CD4-positive, alpha-beta T cell treated with Interleukin-4 for 4 hours (primary cell): ENCODE measurements around the gene LAMA5.
"Not testable (repeated sequence)": the region's sequence is repeated elsewhere in the genome, so short reads cannot be mapped to it uniquely, and the experiment has no call there.

Experiments used
- DNase-seq: peaks from one replicate; pipeline ENCODE4 v3.0.0-alpha.2; 2020

The LAMA5 gene

DNA sequence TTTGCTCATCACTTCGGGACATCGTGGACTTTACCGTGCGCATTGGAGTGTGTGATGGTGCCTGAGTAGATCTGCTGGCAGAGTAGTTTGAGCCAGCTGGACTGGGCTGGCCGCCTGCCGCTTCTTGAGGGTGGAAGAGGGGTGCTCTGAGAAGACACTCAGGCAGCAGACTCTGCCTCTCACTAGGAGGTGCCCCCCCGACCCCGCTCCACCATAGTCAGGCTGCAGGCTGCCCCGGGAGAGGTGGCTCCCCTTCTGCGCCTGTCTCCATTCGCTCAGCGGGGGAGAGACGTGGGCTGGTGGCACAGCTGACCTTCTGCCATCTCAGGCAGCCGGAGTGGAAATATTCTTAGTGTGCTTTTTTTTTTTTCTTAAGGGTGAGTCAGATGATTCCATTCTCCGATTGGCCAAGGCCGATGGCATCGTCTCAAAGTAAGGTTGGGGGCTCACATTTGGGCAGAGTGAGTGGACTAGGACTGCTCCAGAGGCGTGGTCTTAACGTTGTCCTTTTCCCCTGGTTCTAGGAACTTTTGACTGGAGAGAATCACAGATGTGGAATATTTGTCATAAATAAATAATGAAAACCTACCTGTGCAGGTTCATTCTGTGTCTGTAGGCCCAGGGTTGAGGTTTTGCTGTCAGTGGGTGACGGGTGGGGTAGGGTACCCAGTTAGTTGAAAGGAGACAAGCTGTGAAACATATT, 21.0 kb upstream of the LAMA5 start:
- no peak for DNase-seq

DNA sequence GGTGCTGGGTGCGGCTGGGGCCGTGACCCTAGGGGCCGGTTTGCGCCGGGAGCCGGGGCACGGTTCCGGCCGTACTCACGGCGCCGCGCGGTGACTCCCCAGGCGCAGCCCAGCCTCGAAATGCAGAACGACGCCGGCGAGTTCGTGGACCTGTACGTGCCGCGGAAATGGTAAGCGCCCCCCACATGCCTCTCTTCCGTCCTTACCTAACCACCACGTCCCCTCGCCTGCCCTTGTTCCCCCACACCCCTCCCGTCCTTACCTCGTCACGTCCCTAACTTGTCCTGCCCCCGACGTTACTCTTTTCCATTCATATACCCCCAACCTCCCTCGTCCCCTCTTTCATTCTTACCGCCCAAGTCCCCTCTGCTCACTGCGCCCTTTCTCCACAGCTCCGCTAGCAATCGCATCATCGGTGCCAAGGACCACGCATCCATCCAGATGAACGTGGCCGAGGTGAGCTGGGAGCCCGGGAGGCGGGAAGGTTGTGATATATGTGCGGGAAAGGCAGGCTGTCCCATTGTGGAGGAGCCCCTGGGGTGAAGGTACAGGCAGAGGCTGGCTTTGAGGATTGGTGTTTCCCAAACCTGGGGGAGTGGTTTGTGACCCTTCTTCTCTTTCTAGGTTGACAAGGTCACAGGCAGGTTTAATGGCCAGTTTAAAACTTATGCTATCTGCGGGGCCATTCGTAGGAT, 20.3 kb upstream of the LAMA5 start:
- no peak for DNase-seq

DNA sequence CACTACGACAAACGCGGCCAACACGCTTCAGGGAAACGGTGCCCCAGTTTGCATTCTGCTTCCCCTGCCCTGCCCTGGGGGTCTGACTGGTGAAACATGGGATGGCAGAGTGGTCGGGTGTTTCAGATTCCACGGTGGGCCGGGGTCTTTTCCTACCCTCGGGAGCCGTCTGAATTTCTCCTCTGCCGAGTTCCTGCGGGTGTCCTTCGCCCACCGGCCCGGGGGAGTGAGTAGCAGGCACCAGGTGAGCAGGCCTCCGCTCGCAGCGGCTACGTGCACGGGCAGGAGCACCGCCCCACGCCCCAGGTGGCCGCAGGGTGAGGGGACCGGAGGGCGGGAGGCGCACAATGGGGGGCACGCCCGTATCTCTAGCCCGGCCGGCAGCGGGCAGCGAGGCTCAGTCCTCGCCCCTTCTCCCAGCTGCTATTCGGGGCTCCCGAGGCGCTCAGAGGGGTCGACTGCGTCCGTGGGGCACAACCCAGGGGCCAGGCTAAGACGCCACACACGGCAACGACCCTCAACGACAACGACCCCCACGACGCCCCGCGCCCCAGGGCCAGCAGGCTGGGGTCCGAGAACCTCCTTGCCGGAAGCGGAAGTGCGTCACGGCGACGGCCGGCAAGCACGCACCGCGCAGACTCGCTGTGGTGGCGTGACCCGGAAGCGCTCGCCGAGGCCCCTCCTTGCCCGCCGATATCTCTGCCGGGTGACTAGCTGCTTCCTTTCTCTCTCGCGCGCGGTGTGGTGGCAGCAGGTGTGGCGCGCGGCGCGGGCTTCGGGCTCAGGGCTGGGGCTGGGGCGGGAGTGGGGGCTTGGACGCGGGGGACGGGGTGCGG, 19.5 kb upstream of the LAMA5 start, which contains the start of gene RPS21:
Gene RPS21 (plus strand): TSS at position 721 of the 836 bp plus-strand sequence. CDS start 236 bp downstream, outside the sequence.
- peak; percentile 91 for DNase-seq

DNA sequence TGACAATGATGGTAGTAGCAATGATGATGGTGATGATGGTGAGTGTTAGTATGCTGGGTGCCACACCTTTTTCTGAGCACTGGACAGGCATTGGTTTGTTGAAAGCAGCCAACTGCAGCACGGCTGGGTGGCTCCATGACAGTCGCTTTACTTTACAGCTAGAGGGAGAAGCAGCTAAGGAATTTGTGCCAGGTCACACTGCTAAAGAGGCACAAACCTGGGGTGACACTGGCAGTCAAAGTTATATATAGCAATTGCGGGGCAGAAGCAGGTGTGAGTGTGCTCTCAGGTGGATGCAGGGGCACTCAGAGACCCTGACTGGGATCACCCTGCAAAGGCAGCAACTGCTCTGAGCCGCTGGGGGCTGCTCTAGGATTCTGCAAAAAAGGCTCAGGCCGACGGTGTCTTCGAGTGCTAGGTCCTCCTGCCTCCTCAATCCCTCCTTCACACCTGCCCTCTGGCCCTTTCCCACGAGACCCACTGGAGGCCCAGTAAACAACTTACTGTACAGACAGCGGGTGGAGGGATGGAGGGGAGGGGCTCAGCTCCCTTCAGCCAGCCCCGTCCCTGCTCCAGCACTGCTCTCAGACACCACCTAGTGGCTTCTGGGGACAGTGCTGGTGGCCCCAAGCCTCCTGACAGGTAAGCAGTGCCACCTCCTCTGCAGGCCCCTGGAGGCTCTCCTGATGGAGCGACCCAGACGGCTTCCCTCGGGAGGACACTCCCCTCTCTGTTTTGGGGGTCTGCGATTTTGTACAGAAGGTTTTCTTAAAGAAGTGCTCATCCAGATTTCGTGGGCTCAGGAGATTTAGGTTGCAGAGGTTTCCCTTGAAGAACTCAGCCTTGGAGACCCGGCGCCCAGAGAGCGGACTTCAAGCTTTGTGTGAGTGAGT, 15.4 kb upstream of the LAMA5 start:
- peak; percentile 73 for DNase-seq

DNA sequence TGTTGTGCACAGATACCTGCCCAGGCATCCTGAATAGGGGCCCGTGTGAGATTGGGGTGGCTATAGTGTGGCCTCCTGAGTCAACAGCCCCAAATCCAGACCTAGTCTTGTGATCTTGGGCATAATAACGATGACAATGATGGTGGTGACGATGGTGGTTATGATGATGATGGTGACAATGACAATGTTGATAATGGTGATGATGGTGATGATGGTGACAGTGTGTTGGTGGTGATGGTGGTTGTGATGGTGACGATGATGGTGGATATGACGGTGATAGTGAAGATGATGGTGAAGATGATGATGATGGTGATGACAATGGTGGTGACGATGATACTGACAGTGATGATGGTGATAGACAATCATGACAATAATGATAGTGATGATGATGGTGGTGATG, 14.7 kb upstream of the LAMA5 start:
- DNase-seq = no peak

DNA sequence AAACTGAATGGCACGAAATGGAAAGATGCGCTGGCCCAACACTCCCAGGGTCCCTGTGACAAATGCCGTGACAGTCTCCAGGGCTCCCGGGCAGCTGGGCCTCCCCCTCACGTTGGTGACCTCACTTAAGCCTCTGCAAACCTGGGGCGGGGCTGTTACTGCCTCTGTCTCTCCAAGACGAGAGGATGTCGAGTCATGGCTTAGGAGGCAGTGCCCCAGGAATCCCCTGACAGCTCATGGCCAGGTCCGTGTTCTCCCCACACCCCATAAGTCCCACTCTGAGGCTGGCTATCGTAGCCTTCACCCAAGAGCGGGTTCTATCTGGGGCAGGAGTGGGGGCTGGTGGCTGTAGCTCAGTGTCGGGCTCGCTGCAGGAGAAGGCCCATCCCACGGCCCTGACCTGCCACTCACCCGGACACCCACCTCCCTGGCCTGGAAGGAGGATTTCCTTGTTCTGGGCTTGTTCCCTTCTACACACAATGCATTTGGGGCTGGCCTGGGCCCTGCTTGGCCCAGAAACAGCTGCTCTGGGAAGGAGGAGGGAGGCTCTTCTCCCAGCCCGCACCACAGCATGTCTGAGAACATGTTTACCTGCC, 14.2 kb upstream of the LAMA5 start:
- DNase-seq = no peak

DNA sequence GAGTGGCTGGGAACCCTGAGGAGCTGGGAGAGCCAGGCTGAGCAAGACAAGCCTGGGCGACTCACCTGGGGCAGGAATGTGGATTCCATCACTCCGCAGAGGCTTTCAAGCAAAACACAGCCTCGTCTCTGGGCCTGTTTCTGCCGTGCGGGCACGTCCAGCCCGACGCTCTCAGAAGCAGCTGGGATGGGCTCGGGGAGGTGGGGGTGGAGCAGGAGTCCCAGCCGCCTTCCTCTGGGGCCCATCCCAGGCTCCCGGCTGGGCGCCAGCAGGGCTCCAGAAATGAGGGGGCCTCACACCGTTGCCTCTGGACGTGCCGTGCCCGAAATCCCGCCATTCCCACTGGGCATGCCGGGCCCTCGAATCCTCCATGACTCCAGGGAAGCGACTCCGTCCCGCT, 11.1 kb upstream of the LAMA5 start:
- no peak for DNase-seq

DNA sequence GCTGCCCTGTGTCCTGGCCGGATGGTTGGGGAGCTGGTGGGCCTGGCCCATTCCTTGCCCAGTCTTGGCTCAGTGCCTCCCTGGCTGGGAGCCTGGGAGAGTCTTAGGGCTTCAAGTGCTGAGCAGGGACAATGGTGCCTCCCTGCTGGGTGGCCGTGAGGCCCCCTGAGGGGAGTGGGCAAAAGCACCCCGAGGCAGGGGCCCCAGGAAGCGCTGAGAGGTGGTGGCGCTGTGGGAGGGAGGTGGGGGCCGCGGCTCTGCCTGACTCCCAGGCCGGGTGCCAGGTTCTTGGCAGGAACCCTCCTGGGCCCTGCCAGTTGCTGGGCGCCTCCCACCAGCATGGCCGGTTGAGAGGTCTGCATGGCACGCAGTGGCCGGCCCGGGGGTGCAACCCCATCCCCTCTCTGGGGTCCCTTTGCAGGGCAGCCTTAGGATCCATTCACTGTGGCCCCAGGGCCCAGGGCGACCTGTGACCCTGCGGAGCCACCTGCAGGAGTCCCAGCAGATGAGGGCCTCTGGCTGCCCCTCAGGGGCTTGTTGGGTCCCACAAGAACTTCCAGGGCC, 10.6 kb upstream of the LAMA5 start:
- no peak for DNase-seq

DNA sequence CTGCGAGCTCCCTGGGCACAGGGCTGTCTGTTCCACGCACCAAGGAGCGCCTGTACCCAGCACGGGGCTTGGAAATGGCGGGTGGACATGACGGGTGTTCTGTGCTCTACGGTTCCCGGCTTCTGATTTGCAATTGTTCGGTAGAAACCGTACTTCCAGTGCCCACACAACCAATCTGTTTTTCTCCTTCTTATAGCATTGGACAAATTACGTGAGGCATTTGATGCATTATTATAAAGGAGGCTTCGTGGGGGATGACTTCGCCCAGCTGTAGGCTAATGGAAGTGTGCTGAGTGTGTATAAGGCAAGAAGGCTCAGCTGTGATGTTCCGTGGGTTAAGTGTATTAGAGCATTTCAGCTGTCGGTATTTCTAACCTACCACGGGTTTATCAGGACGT, 10.0 kb upstream of the LAMA5 start:
- no peak for DNase-seq

DNA sequence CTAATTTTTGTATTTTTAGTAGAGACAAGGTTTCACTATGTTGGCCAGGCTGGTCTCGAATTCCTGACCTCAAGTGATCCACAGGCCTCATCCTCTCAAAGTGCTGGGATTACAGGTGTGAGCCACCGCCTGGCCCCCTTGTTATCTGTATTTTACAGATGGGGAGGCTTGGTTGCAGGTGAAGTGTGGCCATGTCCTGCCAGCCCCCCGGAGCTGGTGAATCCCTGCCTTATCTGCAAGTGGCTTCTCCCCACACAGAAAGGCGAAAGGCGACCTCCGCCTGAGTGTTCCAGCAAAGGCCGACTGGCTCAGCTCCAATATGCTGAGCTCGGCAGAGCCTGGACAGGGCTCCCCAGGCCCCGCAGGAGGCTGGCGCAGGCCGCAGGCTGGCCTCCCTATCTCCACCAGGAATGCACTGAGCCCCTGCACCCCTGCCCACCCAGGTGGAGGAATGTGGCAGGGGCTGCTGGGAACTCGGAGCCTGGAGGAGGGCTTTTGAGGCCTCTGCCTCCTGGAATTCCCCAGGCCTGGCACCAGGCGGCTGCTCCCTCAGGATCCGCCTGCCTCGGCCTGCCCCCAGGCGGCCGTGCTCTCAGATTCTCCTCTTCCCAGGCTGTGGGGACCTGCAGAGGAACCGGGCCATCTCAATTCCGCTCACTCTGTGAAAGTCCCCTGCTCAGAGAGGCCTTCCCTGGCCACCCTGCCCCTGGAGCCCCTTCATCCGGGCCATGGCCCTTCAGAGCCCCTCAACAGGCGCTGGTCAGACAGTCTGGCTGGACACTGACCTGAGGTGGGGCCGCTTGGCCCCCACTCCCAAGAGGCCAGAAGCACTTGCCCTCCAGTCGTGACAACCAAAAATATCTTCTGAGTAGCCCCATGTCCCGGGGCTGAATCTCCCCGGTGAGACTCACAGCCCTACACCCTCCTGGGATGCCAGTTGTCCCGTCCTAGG, 9.3 kb upstream of the LAMA5 start:
- DNase-seq = no peak

DNA sequence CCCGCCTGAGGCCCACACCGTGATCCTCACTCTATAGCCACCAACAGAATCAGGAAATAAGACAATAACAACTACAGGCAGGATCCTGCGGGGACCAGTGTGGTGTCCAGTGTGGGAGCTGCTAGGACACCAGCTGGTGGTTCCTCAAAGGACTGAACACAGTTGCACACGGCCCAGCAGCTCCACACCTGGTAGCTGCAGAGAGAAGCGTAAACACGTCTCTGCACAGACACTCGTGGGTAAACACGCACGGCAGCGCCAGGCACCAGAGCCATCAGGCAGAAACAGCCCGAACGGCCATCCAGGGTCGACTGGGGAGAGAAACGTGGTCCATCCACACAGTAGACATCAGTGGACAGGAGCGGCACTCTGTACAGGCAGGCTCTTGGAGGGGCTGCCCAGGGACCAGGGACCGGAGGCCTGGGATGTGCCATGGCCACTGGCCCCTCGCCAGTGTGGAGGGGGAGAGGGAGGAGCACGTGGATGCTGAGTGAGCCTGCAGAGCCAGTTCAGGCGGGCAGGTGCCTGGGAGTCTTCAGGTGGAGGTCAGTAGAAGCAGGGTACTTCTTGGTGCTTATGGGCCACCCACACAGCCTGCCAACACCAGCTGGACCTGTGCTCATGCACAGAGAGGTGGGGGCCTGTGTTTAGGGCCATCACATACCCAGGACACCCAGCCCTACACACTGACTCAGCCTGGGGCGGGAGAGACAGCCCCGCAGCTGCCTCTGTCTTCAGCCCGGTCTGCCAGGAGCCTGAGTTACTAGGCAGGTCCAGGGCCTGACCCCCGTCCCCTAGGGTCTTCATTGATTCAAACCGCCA, 7.4 kb upstream of the LAMA5 start:
- no peak for DNase-seq

DNA sequence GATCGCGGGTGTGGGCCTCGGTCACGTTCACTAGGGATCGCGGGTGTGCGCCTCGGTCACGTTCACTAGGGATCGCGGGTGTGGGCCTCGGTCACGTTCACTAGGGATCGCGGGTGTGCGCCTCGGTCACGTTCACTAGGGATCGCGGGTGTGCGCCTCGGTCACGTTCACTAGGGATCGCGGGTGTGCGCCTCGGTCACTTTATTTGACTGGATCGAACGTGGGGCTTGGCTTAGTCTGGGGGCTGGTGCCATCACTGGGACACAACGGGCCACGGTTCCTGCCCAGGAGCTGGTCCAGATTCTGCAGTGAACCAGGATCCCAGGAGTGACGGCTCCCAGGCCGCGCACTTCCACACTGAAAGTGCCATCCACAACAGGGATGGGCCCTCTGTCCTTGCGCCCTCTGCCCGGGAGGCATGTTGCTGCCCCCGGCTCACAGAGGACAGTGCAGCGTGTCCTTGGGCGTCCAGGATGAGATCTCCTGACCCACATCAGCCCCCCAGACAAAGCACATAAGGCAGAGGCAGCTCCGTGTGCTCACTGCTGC, 6.6 kb upstream of the LAMA5 start:
- not testable (repeated sequence) for DNase-seq

DNA sequence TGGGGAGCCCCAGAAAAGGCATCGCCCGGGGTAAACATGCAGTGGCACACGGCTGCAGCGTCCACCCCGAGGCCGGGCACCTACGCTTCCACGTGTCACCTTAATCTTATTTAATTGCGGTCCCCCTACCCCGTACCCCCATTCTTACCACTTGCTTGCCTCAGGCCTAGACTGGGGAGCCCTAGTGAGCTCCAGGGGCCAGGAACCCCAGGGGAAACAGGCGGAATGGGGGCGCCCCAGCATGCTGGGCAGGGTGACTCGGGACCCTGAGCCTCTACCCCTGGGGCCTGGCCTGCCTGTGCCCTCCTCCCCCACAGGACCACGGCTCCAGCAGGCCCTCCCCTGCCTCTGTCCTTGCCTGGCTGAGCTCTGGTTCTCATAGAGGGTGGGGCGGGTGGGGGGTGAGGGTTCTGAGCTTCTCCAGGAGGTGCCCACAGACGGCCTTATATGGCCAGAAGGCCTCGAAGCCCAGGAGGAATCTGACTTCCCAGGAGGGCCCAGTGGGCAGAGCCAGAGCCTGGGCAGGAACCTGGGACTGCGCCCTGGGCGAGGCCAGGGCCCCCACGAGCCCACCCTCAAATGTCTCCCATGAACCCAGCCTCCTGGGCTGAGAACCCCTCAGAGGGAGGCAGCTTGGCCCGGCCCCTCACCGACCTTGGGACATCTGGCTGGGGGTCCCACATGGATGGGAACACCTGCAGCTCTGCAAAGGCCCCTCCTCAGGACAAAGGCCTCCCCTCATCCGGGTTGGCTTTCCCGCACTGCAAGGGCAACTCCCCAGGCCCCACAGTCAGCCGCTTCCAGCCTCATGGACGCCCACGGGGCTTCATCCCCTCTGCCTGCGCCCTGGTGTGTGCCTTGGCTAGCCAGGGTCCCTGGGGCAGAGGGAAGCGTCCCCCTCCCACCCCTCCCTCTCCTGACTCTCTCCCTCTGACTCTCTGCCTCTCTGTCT, 5.2 kb upstream of the LAMA5 start:
- no peak for DNase-seq

DNA sequence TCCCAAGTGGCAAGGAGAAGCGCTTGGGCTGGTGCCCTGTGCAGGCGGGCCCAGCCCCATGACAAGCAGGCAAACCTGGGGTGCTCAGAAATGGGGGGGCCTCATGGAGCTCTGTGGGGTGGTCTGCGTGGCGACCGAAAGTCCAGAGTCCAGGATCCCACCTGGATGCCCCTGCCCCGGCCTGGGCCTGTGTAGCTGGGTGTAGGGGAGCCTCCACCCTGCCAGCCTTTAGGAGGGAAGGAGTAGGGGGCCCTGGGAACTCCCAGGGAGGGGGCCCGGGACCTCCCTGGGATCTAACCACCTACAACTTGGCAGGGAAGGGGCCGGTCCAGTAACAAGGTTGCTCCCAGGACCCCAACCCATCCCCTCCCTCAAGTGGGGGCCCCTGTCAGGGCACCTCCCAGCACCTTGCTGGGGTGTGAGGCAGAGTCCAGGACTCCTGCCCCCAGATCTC, 4.5 kb upstream of the LAMA5 start:
- DNase-seq = no peak

DNA sequence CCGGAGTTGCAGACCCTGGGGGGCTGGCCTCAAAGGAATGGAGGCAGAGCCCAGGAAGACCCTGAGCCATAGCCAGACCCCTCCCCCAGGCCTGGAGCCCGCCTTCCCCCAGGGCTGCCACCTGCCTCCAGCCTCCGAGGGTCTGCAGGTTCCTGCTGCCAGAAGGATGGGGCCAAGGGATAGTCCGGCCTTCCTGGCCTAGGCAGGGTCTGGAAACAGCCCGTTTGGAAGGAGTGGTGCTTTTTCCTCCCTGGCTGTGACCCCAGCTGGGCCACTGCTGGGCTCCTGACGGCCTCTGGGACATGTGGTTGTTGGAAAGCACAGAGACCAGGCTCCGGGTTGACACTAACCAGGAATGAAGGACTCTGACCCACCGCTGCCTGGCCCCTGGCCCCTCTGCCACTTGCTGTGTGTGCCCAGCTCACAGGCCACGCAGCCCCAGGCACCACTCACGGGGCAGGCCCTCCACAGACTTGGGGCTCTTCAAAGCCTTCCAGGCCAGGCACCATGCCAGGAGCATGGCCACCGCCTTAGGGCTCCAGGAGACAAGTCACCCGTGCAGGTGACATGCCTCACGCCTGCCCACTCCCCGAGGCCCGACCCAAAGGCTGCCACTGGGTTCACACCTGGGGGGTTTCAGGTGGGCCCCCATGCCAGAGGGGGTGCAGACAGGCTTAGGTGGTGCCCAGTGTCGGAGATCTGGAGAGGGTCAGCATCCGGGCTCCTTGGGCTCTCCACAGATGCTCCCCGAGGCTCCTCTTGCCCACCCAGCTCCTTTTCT, 3.9 kb upstream of the LAMA5 start:
- DNase-seq = no peak

DNA sequence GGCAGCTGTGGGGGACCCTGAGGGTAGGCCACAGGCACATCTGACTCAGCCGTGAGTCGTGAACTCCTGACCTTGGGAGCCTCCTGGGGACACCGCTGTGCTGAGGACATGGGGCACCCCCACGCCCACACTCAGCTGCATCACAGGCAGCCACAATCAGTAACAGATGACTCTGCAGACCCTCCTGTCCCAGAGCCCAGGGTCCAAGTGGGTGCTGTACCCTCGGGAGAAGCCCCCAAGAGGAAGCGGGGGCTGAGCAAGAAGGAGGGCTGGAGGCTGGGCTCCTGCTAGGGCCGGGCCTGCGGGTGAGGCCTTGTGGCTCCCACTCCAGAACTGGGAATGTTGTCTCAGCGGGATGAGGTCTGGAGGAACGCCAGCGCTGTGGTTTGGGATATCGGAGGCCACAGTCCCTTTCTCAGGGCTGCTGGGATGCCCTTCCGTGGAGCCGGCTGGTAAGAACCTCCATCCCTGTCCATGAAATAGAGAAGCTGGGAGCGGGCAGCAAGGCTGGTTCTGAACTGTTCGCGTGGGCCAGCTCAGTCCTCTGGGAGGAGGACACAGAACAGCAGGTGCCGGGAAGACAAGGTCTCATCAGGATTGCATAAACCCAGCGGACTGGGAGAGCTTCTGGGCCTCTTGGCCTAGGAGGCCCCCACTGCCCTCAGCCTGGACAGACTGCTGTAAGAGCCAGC, 3.1 kb upstream of the LAMA5 start:
- no peak for DNase-seq

DNA sequence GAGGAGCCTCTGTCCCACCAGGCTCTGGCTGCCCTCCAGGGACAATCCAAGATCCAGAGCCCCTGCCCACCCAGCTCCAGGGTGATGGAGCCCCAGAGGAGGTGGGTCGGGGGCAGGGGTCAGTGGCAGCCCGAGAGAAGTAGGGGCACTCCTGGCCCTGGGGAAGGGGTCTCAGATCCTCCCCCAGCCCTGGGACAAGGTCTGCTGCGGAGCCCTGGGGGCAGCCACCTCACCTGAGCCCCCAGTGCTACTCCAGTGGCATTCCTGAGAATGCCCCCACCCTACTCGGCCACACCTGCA, 2.7 kb upstream of the LAMA5 start:
- DNase-seq = no peak
